Midbrain (tissue), 1 donor: Measurements from ENCODE around the gene EXD3.
"Not testable (repeated sequence)": the region's sequence is repeated elsewhere in the genome, so short reads cannot be mapped to it uniquely, and the experiment has no call there.

ENCODE experiments used
- DNase-seq: peaks from one replicate; lab custom pipeline; 2025; lab: John Stamatoyannopoulos, UW

The EXD3 gene

DNA sequence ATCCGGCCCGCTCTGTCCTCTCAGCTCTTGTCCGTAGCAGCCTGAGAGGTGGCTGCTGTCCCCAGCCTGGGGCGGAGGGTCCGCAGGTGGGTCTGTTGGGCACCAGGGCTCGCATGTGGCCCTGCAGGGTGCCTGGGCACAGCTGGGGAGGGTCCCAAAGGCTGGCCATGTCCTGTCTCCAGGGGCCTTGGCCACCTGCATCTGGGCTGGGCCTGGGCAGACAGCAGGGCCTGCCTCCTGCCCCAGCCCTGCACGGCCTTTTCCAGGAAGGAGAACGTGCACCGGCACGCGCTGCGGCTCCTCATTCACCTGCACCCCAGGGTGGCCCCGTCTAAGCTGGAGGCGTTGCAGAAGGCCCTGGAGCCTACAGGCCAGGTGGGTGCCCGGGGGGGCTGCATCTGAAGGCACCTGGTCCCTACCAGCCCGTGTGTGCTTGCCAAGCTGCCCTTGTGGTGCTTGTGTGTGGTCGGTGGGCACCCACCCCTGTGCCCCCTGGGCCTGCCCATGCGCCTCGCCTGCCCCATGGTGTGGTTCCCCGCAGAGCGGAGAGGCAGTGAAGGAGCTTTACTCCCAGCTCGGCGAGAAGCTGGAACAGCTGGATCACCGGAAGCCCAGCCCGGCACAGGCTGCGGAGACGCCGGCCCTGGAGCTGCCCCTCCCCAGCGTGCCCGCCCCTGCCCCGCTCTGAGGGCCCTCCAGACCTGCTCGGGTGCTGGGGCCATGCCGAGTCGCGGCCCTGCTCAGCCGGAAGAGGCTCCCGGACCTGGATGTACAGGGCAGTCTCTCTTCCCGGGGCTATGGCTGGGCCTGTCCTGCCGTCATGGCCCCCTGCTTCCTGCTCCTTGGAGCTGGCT lies 150.5 kb downstream of the EXD3 start:
- no peak for DNase-seq

DNA sequence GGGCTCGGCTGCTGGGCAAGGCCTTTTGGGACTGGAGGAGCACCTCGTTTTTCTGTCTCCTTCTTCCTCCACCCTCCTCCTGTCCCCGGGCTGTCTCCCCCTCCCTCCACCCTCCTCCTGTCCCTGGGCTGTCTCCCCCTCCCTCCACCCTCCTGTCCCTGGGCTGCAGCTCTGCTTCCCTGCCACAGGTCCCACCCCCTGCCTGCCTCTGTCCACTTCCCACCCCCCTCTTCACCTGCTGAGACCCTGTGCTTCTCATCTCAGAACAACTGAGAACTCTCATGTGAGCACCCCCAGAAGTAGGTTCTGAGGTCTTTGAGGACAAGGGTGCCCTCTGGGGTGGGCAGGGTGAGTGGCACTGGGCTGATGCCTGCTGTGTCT lies 151.3 kb downstream of the EXD3 start:
- no peak for DNase-seq

DNA sequence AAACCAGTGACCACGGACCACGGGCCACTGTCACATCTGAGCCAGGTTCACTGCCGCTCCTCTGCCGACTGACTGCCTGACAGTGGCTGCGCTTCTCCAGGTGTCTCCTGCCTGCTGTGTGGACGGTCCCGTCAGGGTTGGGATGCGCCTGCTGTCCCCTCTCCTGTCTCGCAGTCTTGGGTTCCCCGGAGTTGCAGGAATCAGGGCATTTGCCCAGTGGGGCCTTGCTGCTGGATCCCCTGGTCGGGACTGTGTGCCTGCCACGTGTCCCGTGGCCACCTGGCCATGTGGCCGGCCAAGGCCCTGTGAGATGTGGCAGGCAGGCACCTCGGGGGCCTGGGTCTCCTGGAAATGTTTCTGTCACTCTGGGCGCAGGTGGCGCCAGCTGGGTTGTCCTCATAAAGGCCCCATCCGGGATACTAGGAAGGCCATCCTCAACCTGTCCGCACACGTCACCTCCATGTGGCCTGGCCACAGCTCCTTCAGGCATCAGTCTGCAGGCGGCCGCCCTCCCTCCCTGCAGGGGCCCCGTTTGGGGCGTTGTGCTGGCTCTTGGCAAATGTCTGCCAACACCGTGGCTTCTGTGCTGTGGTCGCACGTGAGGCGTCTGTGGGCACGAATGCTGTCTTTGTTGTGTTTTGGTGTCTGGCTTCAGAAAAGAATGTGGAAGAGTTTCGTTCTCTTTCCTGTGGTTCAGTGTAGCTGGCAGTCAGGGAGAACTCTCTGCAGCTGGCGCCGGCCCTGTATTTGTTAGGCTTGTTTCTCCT lies 151.8 kb downstream of the EXD3 start:
- DNase-seq: no peak

DNA sequence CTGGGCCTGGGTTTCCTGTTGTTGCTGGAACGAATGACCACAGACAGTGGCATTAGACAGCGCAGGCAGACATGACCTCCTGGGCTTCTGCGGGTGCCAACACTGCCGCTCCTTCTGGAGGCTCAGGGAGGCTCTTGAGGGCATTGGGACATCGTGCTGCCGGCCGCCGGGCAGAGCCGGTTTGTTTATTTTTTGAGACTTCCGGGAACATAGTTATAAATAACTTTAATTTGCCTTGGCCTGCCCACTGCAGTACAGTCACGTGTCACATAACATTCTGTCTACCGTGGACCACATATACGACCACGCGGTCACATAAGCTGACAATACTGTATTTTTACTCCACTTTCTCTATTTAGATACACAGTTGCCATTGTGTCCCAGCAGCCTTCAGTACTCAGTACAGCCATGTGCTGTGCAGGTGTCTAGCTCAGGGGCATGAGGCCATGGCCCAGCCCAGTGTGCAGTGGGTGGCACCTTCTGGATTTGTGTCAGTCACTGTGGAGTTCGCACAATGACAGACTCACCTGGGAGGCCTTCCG lies 153.7 kb downstream of the EXD3 start:
- no peak for DNase-seq

DNA sequence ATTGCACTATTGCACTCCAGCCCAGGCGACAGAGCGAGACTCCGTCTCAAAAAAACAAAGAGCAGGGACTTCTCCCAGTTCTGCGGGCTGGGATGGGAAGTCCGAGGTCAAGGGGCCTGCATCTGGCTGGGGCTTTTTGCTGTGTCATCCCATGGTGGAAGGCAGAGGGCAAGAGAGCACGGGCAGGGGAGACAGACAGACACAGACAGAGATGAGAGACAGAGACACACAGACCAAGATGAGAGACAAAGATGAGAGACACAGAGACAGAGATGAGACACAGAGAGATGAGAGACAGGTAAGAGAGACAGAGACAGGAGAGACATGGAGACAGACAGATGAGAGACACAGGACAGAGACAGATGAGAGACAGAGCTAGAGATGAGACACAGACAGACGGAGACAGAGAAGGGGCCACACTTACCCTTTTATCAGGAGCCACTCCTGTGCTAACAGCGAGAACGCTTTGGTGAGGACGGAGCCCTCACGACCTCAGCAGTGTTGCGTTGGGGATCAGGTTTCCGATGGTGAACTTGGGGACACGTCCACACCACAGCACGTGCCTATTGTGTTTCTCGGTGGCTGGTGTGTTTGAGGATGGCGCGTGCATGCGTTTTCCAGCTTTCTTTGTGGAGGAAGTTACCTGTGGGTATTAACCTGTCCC lies 154.3 kb downstream of the EXD3 start:
- no peak for DNase-seq

DNA sequence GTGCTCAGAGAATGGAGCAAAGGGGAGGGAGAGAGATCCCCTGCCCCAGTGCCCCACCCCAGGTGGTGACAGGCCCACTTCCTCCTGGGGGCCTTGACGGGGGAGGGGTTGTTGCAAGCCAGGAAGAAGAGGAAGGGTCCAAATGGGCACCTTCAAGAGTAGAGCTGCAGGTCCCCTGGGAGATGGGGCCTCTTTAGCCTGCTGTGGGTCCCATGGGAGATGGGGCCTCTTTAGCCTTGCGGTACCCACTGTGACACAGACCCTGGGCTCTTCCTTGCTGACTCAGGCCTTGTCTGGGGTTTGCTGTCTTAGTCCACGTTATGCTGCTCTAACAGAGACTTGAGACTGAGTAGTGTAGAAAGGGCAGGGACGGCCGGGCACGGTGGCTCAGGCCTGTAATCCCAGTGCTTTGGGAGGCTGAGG lies 155.0 kb downstream of the EXD3 start:
- DNase-seq: no peak

DNA sequence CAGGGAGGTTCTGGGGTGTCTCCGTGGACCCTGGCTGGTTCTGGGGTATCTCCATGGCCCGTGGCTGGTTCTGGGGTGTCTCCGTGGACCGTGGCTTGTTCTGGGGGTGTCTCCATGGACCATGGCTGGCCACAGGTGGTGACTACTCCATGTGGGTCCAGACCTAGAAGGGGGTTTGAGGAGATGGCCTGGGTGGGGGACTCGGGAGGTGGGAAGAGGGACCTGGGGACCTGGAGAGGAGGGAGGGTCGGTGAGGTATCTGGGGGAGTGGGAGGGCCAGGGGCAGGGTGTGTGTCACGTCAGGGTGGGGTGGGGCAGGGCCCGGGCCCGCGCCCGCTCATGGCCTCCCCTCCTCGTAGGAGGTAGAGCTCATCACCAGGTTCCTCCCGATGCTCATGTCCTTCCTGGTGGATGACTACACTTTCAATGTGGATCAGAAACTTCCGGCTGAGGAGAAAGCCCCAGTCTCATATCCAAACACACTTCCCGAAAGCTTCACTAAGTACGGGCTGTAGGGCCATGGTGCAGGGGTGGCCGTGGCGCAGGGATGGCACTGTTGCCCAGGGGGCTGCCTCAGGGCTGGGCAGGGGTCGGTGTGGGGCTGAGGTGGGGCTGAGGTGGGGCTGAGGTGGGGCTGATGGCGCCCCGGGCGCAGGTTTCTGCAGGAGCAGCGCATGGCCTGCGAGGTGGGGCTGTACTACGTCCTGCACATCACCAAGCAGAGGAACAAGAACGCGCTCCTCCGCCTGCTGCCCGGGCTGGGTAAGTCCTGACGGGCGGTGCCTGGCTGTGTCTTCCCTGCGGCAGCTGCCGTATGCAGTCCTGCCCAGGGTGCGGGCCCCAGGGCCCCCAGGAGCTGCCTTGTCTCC lies 156.1 kb downstream of the EXD3 start:
- no peak for DNase-seq

DNA sequence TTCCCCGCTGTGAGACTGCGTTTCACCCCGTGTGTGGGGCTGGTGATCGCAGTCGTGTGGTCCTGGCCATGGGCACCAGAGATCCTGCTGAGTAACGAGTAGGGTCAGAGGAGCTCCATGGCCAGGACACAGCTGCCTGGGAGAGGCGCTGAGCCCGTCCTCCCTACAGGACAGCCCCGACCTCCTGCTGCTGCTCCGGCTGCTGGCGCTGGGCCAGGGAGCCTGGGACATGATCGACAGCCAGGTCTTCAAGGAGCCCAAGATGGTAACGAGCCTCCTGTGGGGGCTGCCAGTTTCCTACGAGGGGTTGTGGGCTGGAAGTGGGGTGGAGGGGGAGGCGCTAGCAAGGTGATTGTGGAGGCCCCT lies 156.8 kb downstream of the EXD3 start:
- DNase-seq: no peak

DNA sequence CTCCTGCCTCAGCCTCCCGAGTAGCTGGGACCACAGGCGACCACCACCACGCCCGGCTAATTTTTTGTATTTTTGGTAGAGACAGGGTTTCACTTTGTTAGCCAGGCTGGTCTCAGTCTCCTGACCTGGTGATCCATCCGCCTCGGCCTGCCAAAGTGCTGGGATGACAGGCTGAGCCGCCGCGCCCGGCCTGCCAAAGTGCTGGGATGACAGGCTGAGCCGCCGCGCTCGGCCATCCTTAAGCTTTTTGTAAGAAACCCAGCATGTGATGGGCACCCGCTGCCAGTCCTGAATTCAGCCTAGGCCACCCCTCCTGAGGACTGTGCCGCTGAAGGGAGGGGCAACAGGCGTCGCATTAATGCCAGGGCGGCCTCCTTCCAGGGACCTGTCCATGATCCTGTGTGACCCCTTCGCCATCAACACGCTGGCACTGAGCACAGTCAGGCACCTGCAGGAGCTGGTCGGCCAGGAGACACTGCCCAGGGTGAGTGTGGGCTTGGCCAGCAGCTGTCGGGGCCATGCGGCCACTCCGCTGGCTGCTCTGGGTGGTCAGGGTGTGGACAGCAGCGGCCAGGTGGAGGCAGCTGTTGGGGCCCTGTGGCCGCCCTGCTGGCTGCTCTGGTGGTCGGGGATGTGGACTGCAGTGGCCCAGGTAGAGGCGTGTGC lies 157.3 kb downstream of the EXD3 start:
- no peak for DNase-seq

DNA sequence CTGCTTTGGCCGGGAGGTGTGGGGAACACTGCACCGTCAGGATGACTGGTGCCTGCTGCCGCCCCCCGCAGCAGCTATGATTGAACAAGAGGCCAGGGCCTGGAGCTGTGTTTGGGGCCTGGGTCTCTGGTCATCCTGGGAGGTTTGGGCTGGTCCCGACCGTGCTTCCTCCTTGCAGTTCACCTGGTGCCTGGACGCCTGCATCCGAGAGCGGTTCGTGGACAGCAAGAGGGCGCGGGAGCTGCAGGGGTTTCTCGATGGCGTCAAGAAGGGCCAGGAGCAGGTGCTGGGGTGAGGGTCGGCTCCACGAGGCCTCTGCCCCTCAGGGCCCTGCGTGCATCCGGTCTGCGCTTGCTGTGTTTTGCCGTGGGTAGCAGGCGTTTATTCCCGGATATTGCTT lies 158.9 kb downstream of the EXD3 start:
- no peak for DNase-seq

DNA sequence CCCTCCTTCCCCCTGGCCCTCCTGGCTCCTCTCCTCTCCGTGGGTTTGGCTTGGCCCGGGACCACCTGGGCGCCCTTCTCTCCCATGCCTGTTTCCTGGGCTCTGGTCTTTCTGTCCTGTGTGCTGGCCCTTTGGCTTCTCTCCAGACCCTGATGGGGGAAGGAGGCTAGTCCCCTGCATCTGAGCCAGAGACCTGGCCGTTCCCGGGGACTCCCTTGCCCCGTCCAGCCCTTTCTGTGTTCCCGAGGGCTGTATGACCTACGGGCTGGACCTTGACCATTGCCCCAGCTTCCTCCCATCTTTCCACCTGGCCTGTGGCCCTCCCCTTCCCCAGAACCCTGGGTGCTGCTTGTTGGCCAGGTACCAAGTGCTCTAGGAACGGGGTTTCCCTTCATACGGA lies 159.5 kb downstream of the EXD3 start:
- no peak for DNase-seq

DNA sequence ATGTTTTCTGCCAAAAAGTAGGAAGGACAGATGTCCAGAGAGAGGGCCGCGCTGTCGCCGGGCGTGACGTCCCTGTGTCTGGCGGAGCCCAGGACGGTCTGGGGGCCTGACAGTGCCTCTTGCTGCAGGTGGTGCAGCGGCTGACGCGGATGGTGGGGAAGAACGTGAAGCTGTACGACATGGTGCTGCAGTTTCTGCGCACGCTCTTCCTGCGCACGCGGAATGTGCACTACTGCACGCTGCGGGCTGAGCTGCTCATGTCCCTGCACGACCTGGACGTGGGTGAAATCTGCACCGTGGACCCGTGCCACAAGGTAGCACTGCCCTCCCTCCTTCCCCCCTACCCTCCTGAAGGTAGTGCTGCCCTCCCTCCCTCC lies 160.1 kb downstream of the EXD3 start:
- no peak for DNase-seq

DNA sequence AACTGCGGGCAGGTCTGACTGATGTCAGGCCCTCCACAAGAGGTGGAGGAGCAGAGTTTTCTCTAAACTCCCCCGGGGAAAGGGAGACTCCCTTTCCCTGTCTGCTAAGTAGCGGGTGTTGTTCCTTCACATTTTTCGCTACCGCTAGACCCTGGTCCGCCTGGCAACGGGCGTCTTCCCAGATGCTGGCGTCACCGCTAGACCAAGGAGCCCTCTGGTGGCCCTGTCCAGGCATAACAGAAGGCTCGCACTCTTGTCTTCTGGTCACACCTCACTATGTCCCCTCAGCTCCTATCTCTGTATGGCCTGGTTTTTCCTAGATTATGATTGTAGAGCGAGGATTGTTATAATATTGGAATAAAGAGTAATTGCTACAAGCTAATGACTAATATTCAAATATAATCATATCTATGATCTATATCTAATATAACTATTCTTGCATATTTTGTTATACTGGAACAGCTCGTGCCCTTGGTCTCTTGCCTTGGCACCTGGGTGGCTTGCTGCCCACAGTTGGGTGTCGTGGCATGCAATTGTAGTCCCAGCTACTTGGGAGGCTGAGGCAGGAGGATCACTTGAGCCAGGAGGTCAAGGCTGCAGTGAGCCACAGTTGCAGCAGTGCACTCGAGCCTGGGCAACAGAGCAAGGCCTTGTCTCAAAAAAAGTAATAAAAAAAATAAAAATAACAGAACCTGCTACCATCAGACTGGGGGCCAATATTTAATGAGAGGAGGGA lies 160.6 kb downstream of the EXD3 start:
- DNase-seq: not testable (repeated sequence)
